ENCODE results near the gene CDH4.

DNA sequence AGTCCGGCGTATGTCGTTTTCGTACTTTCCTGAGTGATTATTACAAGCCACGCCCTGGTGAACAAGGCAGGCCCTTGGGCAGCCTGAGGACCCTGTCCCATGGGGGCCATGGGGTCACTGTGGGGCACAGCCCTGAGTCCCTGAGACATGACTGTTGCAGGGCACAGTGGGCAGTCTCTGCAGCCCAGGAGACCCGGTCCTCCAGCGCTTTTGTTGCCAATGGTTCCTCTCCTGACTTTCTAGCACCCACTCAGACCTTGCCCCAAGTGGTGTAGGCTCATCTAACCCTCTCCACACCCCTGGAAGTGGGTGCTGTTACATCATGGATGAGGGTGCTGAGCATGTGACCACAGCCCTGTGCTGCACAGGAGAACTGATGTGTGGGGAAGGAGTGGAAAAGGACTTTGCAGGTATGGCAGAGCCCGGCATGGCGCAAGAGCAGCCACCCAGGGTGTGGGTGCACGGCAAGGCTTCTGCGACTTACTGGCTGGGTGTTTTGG lies 494.1 kb downstream of the CDH4 start:
- TF ChIP-seq POLR2A (IDR thresholded peaks at IDR 0.05; ENCODE audit: low read depth, low read length): no peak
- TF ChIP-seq, protein P1, sequence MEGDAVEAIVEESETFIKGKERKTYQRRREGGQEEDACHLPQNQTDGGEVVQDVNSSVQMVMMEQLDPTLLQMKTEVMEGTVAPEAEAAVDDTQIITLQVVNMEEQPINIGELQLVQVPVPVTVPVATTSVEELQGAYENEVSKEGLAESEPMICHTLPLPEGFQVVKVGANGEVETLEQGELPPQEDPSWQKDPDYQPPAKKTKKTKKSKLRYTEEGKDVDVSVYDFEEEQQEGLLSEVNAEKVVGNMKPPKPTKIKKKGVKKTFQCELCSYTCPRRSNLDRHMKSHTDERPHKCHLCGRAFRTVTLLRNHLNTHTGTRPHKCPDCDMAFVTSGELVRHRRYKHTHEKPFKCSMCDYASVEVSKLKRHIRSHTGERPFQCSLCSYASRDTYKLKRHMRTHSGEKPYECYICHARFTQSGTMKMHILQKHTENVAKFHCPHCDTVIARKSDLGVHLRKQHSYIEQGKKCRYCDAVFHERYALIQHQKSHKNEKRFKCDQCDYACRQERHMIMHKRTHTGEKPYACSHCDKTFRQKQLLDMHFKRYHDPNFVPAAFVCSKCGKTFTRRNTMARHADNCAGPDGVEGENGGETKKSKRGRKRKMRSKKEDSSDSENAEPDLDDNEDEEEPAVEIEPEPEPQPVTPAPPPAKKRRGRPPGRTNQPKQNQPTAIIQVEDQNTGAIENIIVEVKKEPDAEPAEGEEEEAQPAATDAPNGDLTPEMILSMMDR (IDR thresholded peaks at IDR 0.05; ENCODE audit: extremely low read depth in 1 of 2, insufficient read depth in 1 of 2, low read depth in 1 of 2, low read length in 2 of 2): no peak
- TF ChIP-seq POLR2AphosphoS5 (IDR thresholded peaks at IDR 0.05; ENCODE audit: insufficient read depth, low read depth, low read length): no peak
- TF ChIP-seq EZH2 (IDR thresholded peaks at IDR 0.05; ENCODE audit: borderline replicate concordance, low read depth, low read length, severe bottlenecking): no peak
- no peak for TF ChIP-seq MYC (IDR thresholded peaks at IDR 0.05; ENCODE audit: low read depth, low read length)
- no peak for TF ChIP-seq FOS (IDR thresholded peaks at IDR 0.05; ENCODE audit: borderline replicate concordance, insufficient read depth, low read length)
- TF ChIP-seq GATA2 (IDR thresholded peaks at IDR 0.05; ENCODE audit: insufficient read depth, insufficient read length, low read depth, low read length): no peak
- TF ChIP-seq JUN (IDR thresholded peaks at IDR 0.05; ENCODE audit: borderline replicate concordance, insufficient read depth, insufficient read length, low read depth): no peak
- TF ChIP-seq, protein P2, sequence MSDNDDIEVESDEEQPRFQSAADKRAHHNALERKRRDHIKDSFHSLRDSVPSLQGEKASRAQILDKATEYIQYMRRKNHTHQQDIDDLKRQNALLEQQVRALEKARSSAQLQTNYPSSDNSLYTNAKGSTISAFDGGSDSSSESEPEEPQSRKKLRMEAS (IDR thresholded peaks at IDR 0.05; ENCODE audit: insufficient read depth, insufficient read length): no peak

Data from endothelial cell of umbilical vein (primary cell).